Dedifferentiated amniotic fluid mesenchymal stem cell (primary cell): ENCODE measurements around the gene RAC2.
A peak's percentile ranks its signal among the peaks of the same experiment; 100 is the strongest.

Experiments
- DNase-seq: peaks from one replicate; pipeline ENCODE4 v3.0.0-alpha.2; 2016; ENCODE audit errors: extremely low spot score

The RAC2 gene

DNA sequence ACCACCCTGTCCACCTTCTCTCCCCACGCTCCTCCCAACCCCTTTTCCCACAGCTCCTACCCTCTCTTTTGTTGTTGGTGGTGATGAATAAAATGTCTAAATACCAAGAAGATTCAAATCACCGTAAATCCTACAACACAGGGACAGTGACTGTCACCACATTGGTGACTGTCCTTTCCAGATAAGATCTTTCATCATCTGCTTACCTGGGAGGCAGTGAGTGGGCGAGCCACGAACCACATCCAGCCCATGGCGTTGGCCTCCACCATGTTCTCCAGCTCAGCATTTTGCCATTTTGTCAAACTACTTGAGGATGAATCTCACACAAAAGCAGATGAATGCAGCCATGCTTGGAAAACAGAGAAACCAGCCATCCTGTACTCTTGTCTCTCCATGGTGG is 31.6 kb upstream of the RAC2 start:
- DNase-seq = no peak

DNA sequence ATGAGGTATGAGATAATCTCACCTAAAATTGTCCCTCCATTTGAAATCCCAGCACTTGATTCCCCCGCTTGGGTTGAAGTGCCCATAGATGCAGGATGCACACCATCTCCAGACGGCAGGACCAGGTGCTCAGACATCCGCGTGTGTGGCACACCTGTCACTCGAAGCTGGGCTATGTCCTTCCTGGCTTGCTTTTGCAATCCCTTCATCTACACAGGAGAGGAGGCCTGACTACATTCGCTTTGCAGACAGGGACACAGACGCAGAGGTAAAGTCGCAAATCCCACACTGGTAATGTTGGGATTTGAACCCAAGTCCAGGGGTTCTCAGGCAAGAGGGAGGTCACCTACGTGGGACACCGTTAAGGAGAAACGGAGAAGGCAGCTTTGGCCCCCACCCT is 31.1 kb upstream of the RAC2 start:
- no peak for DNase-seq

DNA sequence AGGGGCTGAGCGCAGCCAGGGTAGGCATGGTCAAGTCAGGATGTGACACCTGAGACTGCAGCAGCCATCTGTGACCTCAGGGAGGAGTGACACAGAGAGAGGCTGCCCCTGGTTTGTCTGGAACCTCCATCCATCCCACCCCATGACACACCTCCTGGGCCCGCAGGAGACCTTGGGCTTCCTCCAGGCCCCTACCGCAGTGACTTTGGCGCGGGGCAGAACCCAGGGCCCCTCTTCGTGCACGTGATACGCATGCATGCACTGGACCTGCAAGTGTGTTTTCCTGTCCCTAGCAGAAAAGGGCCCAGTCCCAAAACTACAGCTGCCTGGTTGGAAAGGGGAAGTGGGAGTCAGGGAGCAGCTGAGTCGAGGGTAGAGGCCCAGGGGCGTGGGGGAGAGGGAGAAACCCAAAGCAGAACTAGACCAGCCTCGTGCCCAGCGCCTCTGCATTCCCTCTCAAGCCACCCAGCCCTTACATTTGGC is 30.4 kb upstream of the RAC2 start:
- DNase-seq = no peak

DNA sequence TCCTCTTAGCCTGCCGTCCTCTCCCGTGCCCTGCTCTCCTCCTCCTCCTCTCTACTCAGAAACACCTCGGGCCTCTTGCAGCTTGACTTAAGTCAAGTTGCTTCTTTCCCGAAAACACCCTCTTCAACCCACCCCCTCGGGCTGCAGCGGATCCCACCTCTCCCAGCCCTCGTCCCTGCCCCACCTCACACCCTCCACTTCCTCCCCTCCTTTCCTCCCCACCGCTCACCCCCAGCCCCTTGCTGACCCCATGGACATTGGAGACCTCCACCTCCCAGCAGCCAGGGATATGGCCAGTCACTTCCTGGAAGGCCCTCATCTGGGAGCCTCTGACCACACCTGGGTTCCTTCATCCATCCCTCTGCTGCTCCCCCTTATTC is 29.8 kb upstream of the RAC2 start:
- DNase-seq = no peak

DNA sequence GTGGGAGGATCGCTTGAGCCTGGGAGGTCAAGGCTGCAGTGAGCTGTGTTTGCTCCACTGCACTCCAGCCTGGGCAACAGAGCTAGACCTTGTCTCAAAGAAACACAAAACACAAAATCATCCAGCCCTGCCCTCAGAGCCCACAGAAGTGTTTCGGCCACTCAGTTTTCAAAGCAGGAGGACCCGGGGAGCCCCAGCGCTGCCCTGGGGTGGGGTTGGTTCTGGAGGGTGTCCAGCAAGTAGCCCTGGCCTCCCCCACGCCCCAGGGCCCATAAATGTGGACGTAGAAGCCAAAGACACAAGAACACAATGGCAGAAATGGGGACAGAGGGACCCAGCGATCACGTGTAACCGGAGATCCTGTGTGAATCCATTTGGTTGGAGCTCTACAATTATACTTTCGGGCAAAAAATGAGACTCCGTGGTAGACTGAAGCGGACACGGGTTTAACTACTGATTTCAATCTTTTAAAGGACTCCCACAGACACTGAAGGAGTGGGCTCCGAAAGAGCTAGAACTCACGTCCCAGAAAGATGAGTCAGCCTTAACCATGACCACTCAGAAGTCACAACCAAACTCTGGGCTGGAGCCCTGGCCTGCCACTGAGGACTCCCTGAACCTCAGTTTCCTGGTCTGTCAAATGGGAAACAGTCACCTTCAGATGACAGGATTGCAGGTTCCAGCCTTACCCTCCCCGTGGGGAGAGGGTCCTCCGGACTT is 29.2 kb upstream of the RAC2 start:
- DNase-seq = peak; percentile 49

DNA sequence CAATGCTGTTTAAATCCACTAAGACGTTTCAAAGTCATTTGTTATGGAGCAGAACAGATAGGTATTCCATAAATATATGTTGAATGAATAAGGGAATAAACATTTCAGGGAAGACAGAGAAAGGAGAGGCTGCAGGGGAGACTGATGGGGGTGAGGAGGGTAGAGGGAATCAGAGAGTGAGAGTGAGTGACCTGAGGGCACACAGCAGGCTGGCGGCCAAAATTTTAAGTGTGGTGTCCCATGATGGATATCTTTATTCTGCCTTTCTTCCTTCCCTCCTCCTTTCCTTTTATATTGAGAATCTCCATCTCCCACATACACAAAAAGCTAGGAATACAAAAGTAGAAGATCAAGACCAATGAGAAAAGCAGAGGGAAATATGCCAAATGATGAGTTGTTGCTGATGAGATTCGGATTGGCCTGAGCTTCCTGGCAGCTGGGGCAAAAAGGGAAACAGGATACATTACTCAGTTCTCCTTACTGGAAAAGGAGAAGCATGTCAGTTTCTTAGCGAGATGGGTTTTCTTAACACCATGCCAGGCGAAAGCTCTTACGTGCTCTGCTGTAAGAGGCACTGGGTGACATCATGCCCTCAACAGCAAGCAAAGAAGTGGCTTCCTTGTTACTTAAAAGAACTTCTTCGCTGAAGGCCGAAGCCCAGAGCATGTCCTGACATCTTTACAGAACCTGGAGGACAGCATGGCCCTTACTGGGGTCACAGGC is 27.0 kb upstream of the RAC2 start:
- no peak for DNase-seq

DNA sequence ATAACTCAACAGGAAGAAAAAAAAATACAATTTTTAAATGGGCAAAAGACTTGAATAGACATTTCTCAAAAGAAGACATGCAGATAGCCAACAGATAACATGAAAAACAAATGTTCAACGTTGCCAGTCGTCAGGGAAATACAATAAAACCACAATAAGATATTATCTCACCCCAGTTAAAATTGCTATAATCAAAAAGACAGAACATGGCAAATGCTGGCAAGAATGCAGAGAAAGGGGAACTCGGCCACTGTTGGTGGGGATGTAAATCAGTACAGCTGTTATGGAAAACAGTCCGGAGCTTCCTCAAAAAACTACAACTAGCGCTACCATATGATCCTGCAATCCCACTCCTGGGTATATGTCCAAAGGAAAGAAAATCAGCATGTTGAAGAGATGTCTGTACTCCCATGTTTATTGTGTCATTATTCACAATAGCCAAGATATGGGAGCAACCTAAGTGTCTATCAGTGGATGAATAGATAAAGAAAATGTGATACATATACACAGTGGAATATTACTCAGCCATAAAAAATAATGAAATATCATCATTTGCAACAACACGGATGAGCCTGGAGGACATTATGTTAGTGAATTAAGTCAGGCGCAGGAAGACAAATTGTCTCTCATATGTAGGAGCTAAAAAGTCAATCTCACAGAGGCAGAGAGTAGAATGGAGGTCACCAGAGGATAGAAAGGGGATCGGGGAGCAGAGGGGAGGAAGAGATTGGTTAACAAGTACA is 26.0 kb upstream of the RAC2 start:
- no peak for DNase-seq

DNA sequence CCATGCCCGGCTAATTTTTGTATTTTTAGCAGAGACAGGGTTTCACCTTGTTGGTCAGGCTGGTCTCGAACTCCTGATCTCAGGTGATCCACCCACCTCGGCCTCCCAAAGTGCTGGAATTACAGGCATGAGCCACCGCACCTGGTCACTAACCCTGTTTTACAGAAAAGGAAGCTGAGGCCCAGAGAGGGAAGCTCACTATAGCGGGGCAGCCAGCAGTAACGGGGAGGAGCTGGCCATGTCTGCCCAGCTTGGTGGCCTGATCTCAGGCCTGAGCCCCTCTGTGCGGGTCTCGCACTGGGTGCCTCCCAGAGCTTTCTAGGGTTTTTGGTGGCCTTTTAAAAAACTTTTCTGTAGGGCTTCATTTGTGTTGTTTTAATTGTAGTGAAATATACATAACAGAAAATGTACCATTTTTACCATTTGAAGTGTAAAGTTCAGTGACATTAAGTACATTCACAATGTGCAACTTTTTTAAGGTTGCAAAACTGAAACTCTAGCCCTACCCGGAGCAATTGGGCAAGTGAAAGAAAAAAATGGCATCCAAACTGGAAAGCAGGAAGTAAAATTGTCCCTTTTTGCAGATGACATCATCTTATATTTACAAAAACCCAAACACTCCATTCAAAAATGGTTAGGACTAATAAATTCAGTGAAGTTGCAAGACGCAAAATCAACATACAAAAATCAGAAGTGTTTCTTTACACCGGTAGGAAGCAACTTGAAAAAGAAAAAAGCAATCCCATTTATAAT is 23.8 kb upstream of the RAC2 start:
- no peak for DNase-seq

DNA sequence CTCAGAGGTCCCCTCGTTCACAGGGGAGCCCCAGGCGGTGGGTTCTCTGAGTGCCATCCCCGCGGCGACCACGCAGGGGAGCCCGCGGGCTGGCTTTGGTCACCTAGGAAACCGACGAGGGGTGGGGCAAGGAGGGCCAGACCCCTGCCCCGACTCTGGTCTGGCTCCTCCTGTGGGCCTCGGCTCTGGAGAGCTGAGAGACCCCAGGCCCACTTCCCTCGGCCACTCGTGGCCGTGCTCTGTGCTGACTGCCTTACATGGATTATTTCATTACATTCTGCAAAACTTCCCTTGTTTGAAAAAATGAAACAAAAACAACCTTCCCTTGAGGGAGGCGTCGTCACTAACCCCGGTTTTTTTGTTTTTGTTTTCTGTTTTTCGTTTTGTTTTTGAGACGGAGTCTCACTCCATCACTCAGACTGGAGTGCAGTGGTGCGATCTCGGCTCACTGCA is 23.1 kb upstream of the RAC2 start:
- DNase-seq = no peak

DNA sequence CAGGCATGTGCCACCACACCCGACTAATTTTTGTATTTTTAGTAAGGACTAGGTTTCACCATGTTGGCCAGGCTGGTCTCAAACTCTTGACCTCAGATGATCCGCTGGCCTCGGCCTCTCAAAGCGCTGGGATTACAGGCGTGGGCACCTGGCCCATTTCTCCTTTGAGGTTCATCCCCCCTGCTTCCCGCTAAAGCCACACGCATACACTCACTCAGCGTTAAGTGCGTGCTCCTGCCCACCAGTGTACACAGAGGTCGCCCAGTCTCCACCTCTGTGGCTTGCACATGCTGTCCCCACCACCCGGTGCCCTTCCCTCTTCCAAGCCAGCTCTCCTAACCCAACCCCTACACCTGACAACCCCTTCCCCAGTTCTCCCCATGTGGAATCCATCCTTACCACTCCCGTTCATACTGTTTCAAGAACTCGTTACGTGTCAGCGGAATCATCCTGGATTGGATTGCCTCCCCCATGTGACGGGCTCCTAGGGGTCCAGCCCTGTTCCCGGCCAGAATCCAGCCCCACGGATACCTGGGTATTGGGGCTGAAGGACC is 22.6 kb upstream of the RAC2 start:
- no peak for DNase-seq

DNA sequence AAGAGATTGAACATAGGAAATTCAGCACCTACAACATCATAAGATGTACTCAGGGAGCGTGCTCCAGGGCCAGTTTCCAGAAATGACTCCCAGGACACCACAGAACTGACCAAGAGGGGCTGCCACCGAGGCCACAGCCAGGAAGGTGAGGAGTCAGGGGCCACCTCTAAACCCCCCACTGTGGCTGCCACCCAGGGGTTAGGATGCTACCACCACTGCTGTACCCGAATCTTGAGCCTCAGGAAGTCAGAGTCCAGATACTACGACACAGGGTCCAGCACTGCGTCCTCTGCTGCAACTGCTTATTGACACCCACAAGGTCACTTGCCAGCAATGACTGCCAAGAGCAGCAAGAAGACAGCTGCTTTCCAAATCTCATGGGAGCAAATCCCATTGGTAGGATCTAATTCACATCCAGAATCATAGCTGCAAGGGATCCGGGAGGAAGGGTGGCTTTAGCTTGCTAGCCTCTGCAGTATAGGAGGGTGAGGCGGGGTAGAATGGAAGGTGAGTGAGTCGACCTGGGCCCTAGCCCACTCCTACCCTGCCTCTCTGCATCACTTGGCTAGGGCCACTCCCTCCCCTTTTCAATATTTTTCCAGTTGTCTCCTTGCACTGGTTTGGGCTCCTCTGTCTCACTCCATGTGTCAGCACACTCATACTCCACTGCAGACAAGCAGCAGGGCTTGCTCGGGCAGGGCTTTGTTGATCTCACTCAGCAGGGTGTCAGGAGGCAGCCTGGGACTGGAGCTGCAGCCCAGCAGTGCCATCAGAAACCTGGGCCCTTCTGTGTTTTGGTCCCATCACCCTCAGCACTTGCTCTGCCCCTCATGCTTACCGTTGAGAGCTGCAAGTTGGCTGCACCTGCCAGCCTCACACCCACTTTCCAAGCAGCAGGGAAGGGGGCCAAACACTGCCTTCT is 20.2 kb upstream of the RAC2 start:
- no peak for DNase-seq

DNA sequence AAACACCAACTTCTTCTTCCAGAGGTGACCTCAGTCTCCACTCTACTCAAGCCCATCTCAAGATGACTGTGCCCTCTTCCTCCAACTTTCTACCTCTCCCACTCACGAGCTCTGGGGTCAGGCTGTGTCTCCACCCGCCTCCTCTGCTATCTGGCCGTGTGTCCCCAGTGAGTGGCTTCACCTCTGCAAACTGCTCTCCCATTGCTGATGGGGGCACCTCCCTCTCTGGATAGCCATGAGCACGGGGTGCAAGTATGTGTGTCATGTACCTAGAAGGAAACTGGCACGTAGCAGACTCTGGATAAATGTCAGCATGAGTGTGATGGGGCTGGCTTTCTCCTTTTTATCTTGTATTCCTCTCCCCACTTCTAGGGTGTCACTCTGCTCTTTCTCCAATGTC is 18.3 kb upstream of the RAC2 start:
- no peak for DNase-seq

DNA sequence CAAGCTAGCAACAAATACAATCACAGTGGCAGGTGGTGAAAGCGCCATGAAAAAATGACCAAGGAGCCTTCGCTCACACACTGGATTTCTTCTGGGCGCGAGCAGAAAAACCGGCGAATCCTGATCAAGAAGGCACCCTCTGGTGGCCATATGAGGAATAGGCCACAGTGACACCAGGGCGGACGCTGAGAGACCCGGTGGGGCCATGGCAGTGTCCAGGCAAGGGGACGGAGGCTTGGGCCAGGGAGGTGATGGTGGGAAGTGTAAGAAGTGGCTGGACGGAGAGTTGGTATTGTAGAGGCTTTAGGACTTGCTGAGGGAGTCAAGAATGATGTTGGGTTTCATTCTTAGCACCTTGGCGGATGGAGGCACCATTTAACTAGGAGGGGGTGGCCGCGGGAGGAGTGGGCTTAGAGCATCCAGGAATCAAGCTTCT is 16.9 kb upstream of the RAC2 start:
- peak; percentile 26 for DNase-seq

DNA sequence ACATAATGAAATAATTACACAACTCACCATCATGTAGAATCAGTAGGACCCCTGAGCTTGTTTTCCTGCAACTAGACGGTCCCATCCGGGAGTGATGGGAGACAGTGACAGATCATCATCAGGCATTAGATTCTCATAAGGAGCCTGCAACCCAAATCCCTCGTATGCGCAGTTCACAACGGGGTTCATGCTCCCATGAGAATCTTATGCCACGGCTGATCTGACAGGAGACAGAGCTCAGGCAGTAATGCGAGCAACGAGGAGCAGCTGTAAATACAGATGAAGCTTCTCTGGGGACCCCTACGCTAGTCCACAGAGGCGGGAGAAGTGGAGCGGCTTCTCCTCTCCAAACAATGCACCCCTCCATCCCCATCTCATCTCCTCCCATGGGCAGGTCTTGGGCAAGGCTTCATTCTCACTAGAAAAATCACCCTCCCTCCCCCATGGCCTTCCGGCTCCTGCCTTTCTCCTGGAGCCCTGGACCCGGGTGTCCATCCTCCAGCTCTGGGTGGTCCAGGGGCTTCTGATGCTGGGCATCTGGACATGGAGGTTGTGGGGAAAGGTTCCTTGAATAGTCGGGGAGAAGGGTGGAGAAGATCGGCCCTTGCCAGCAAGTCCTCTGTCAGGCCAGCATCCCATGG is 16.2 kb upstream of the RAC2 start:
- DNase-seq = no peak

DNA sequence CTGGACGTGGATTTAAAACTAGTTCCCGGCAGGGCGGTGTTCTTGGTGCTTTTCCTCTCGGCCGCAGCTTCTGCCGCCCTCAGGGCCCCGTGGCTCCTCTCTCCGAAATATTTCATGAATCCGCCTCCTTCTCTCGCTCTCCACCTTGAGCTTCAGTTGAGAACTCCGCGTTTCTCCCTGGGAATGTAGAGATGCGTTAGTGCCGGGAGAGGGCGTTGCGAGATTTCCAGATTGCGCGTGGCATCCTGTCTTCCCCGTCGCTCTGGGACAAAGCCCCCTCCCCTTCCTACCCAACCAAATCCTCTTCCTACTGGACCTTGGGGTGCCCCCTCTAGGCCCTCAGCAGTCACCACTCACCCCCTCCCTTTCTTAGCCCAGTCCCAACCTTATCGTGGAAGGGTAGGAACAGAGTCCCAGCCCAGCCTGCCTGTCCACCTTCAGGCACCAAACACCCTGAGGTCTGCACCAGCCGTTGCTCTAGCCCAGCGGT is 15.5 kb upstream of the RAC2 start:
- peak; percentile 42 for DNase-seq

DNA sequence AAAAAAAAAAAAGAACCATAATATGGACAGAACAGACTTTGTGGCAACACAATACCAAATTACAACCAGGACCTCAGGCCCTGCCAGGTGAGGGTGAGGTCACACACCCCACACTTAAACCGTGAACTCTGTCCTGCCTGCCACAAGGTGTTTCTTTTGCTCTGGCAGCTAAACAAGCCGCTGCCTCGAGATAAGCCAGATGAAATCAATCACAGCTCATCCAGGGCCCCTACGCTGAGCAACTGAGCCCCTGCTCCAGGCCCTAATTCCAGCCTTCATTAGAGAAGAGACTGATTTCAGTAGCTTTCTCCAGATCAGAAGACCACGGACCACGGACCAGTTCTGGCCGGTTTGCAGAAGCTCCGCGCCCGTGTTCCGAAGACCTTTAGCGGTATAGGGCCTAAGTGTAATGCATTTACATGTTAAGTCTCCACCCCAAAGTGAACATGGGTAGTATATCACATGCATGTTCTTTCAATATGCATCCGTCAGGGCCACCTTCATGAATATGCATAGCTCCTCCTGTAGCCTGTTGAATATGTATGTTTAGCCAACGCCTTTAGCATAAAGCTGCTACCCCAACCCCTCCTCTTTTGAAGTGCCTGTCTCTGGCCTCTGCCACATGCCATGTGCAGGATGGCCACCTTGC is 14.8 kb upstream of the RAC2 start:
- no peak for DNase-seq

DNA sequence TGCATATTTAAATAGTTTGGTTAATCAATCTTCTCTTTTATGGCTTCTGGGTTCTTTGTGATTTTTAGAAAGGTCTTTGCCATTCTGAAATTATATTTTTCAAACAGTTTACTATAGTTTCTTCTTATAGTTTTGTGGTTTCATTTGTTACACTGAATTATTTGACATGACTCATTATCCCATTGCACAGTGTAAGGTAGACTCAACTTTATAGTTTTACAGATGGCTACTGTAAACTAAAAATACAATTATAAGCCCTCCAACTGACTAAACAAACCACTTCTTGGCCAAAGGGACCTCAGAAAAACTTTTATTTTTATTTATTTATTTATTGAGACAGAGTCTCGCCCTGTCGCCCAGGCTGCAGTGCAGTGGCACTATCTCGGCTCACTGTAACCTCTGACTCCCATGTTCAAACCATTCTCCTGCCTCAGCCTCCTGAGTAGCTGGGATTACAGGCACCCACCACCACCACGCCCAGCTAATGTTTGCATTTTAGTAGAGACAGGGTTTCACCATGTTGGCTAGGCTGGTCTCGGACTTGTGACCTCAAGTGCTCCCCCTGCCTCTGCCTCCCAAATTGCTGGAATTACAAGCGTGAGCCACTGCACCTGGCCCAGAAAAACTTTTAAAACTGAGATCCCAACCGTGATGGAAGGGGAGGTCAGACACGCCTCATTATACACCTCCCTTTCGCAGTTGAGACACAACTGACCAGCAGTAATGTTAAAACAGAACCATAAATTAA is 14.1 kb upstream of the RAC2 start:
- no peak for DNase-seq

DNA sequence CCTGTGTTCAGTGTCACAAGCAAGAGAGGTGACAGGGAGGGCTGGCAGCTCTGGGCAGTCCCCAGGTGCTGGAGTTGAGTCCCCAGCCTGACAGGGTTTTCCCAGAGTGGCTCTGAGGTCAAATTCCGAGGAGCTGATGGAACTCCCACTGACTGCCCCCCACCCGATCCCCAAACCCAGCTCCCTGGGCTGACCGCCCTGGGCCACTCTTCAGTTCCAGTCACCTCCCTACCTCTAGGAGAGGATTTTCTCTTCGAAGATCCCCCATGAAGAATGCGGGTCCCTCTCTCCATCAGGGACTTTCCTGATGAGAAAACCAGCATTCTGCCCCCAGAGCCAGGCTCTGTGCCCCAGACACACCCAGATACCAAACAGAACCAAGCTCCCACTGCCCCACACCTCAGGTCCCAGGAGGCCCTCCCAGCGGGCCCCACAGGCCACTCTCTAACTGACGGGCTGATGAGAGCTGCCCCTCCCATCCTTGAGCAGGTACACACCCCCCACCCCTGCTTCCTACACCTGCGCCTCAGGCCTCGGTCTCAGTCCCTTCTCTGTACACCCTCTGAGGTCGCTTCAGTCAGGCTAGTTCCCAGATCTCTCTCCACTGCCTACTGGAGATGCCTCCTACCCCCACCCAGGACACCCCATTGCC is 12.1 kb upstream of the RAC2 start:
- DNase-seq = no peak
